EH (cell line): ENCODE data around the gene ZMYM3.

Experiments
- DNase-seq: peaks from one replicate; pipeline ENCODE4 v3.0.0-alpha.2; 2015; ENCODE audit warnings: low read depth

ZMYM3 gene

GRCh38 chrX:71214152-71214551 lies 39.8 kb downstream of the ZMYM3 start:
- no peak for DNase-seq

- no peak for DNase-seq
These were observed 41.4 kb downstream of the ZMYM3 start for GRCh38 chrX:71212536-71212935.

GRCh38 chrX:71210816-71211215 lies 43.1 kb downstream of the ZMYM3 start:
- DNase-seq = peak; percentile 28

GRCh38 chrX:71199252-71200008 lies 54.5 kb downstream of the ZMYM3 start:
- DNase-seq = no peak

GRCh38 chrX:71198066-71198465 lies 55.9 kb downstream of the ZMYM3 start:
- DNase-seq = no peak

GRCh38 chrX:71195964-71196649 lies 57.8 kb downstream of the ZMYM3 start:
- DNase-seq = no peak

GRCh38 chrX:71191248-71191647 lies 62.7 kb downstream of the ZMYM3 start:
- DNase-seq = no peak
